Left renal pelvis (tissue), 4 donors: ENCODE measurements around the gene RPP14. TPM values are rescaled to one million over a fixed set of nuclear protein-coding genes. Genes with fewer than 3 reads are reported as not detected.

ENCODE experiments used
- DNase-seq, 4 donors: peaks; one replicate each; pipeline ENCODE4 v3.0.0-alpha.2; 2013; ENCODE audit warnings: low read depth in 4 of 4, low spot score in 3 of 4
- polyA plus RNA-seq, 4 donors: library from polyadenylated mRNA; unstranded; fragments of 120-200 nt; gene quantifications; one replicate each; pipeline ENCODE4 v1.2.1, GENCODE V29; 2013; ENCODE audit not compliant: insufficient read length in 4 of 4

Gene RPP14
- polyA plus RNA-seq, 4 donors: 15.4 to 23.7 (median 21.2) TPM

GRCh38 chr3:58353722-58354553 lies 47.9 kb downstream of the RPP14 start:
- DNase-seq: no peak

GRCh38 chr3:58355179-58355578 lies 49.1 kb downstream of the RPP14 start:
- no peak for DNase-seq

GRCh38 chr3:58356054-58356453 lies 50.0 kb downstream of the RPP14 start:
- DNase-seq: no peak

- DNase-seq: no peak
These were observed 51.4 kb downstream of the RPP14 start for GRCh38 chr3:58357402-58357801.

- DNase-seq: no peak
These were observed 52.0 kb downstream of the RPP14 start for GRCh38 chr3:58358092-58358491.

- no peak for DNase-seq
These were observed 52.8 kb downstream of the RPP14 start for GRCh38 chr3:58358808-58359207.

- DNase-seq: no peak
These were observed 53.6 kb downstream of the RPP14 start for GRCh38 chr3:58359621-58360020.

GRCh38 chr3:58361866-58362265 lies 55.8 kb downstream of the RPP14 start:
- no peak for DNase-seq

GRCh38 chr3:58366699-58367098 lies 60.7 kb downstream of the RPP14 start:
- DNase-seq: no peak

GRCh38 chr3:58369038-58369437 lies 63.0 kb downstream of the RPP14 start:
- DNase-seq: no peak

Other genes starting within 250 kb of the RPP14 start
- gene DNASE1L3, start 95.3 kb upstream of the RPP14 start, polyA plus RNA-seq: 10 to 100 TPM in 1 of 4 donors, 1 to 10 TPM in 3; 2.5 to 17.2 (median 3.5) TPM
- 10 to 100 TPM in 2 of 4 donors, 1 to 10 TPM in 2; 7.6 to 11.7 (median 9.6) TPM for gene ABHD6, start 68.5 kb upstream of the RPP14 start, polyA plus RNA-seq
- 10 to 100 TPM; 10.1 to 17.1 (median 12.3) TPM for gene HTD2, start 275 bp downstream of the RPP14 start, polyA plus RNA-seq
- gene PXK, start 26.6 kb downstream of the RPP14 start, polyA plus RNA-seq: 10 to 100 TPM; 23.2 to 30.6 (median 28.0) TPM
- gene PDHB, start 127.6 kb downstream of the RPP14 start, polyA plus RNA-seq: 100 to 1,000 TPM in 3 of 4 donors, 10 to 100 TPM in 1; 70.6 to 125 (median 108) TPM
- gene KCTD6, start 185.9 kb downstream of the RPP14 start, polyA plus RNA-seq: 10 to 100 TPM; 24.0 to 35.1 (median 32.0) TPM
- gene ACOX2, start 230.9 kb downstream of the RPP14 start, polyA plus RNA-seq: 10 to 100 TPM; 19.0 to 40.0 (median 35.4) TPM